Neural crest cell (in vitro differentiated cells): Measurements from ENCODE around the gene ETV6. TPM values are rescaled to one million over a fixed set of nuclear protein-coding genes. Genes with fewer than 3 reads are reported as not detected.

Experiments used
- DNase-seq: peaks from one replicate; pipeline ENCODE4 v3.0.0; 2021; ENCODE audit warnings: low read depth, mixed read lengths, low spot score
- H3K27ac Mint-ChIP-seq: one replicate; pipeline ENCODE4 v1.8.0; 2021; ENCODE audit warnings: mild to moderate bottlenecking, mixed read lengths; ENCODE audit not compliant: unreplicated experiment
- H3K27me3 Mint-ChIP-seq: 2 replicates; pipeline ENCODE4 v1.8.0; 2021; ENCODE audit warnings: low read depth, mild to moderate bottlenecking, mixed read lengths
- H3K36me3 Mint-ChIP-seq: 2 replicates; pipeline ENCODE4 v1.8.0; 2021; ENCODE audit warnings: low read depth, mild to moderate bottlenecking, mixed read lengths
- H3K4me1 Mint-ChIP-seq: 2 replicates; pipeline ENCODE4 v1.8.0; 2021; ENCODE audit warnings: mixed read lengths
- H3K4me3 Mint-ChIP-seq: one replicate; pipeline ENCODE4 v1.8.0; 2021; ENCODE audit warnings: mild to moderate bottlenecking, mixed read lengths
- H3K9me3 Mint-ChIP-seq: 2 replicates; pipeline ENCODE4 v1.8.0; 2021; ENCODE audit warnings: mixed read lengths
- total RNA-seq: library from RNA; stranded (reverse); gene quantifications from 2 replicates; pipeline ENCODE4 v1.2.1, GENCODE V29; 2021
- TF ChIP-seq, protein P1 (sequence below): fragments of 200-600 bp; sonication (generic); conservative IDR thresholded peaks from 2 replicates; pipeline ENCODE4 v1.5.0; 2021; ENCODE audit warnings: antibody characterized with exemption, mild to moderate bottlenecking

ETV6 gene
- total RNA-seq, 1 donor from 2014 or later = 18.7 TPM

GRCh38 chr12:11769723-11770514 is 120.4 kb downstream of the ETV6 start:
- Mint-ChIP-seq H3K4me3 (no peak overlapping the region), H3K36me3 (peaks cover 2% of the 10 kb centered on the region), H3K27me3 (no peaks in the 10 kb centered on the region), H3K27ac (no peak overlapping the region), H3K9me3 (no peaks in the 10 kb centered on the region), H3K4me1 (peaks cover 29% of the 10 kb centered on the region)
- TF ChIP-seq, protein P1, sequence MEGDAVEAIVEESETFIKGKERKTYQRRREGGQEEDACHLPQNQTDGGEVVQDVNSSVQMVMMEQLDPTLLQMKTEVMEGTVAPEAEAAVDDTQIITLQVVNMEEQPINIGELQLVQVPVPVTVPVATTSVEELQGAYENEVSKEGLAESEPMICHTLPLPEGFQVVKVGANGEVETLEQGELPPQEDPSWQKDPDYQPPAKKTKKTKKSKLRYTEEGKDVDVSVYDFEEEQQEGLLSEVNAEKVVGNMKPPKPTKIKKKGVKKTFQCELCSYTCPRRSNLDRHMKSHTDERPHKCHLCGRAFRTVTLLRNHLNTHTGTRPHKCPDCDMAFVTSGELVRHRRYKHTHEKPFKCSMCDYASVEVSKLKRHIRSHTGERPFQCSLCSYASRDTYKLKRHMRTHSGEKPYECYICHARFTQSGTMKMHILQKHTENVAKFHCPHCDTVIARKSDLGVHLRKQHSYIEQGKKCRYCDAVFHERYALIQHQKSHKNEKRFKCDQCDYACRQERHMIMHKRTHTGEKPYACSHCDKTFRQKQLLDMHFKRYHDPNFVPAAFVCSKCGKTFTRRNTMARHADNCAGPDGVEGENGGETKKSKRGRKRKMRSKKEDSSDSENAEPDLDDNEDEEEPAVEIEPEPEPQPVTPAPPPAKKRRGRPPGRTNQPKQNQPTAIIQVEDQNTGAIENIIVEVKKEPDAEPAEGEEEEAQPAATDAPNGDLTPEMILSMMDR = no peak
- no peak for DNase-seq

DNA sequence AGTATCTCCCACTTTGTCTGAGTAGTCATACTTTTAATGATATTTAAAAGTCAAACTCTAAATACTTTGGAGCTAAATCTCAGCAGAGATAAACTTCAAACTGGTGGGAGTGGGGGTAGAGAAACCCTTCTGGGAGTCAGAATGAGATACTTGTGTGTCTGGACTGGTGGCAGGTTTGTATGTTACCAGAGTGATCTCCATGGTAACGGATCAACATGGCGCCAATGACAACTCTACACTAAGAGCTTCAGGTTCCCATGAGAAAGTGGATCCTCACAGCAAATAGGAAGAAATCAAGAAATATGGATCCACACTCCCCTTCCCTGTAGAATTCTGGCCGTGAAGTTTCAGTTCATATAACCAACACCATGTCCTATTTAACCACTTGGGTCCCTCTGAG is 121.9 kb downstream of the ETV6 start:
- Mint-ChIP-seq H3K4me1 (peaks cover 22% of the 10 kb centered on the region), H3K36me3 (peaks cover 2% of the 10 kb centered on the region), H3K4me3 (no peak overlapping the region), H3K9me3 (no peaks in the 10 kb centered on the region), H3K27me3 (no peaks in the 10 kb centered on the region), H3K27ac (no peak overlapping the region)
- DNase-seq = no peak
- TF ChIP-seq, protein P1 = no peak

DNA sequence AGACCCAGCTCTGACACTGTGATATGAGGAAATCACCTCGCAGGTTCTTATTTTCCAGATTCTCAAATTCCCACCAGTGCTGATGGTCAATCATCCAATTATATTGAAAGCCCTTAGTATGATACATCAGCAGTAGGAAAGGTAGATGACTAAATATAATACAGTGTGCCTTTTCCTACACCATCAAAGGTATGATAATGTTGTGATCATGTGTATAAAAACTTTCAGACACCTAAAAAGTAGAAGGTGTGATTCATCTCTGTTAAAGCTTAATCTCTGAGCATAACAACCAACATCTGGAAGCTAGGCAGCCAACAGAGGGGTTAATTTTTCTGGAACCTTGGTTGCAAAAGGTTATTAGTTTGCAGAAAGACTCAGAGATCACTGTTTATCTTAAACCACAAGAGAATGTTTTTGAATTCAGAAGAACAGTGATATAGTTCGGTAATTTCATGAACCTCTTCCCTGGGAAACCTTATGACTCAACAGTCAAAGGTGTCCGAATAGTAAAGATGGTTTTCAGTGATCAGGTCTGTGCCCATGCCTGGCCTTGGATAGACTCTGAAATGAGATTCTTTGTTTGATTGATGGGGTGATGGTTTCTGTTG is 122.5 kb downstream of the ETV6 start:
- peaks cover 16% of the 10 kb centered on the region for H3K4me1 Mint-ChIP-seq
- H3K9me3 Mint-ChIP-seq = no peaks in the 10 kb centered on the region
- TF ChIP-seq, protein P1 = no peak
- H3K36me3 Mint-ChIP-seq = peaks cover 2% of the 10 kb centered on the region
- no peak for DNase-seq
- no peak overlapping the region for H3K27ac Mint-ChIP-seq
- no peaks in the 10 kb centered on the region for H3K27me3 Mint-ChIP-seq
- no peak overlapping the region for H3K4me3 Mint-ChIP-seq

DNA sequence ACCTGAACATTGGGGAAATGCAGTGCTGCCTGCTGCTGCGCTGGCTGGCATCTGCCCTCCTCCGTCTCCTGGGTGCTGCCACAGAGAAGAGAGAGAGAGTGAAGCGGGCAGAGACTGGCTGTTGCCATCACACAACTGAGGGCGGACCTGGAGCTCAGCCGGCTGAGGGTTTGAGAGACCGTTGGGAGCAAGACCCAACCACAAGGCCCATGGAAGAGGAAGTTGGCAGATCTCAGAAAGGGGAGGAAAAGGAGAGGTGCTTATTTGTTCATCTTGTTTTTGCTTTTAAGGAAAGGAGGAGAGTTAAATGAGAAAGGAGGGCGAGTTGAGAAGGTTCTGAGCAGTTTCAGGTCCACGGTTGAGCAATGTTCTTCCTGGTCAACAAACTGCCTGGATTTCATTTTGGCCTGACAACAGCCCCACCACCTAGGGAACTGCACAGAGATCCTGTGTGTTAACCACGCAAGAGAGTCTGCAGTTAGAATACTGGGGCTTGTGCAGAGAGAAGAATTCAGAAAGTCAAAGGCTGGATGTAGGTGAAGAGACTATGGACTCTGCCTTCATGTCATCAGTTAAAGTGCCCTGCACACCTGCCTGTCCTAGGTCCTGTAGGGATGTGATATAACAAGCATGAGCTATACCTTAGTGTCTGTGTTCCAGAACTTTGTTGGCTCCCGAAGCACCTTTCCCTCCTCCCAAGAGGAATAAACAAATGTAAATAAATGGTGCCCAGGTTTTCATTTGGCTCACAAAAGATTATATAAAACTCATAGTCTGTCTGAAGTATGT is 124.6 kb downstream of the ETV6 start:
- no peak overlapping the region for H3K4me3 Mint-ChIP-seq
- H3K9me3 Mint-ChIP-seq = no peaks in the 10 kb centered on the region
- peaks cover 26% of the 10 kb centered on the region for H3K4me1 Mint-ChIP-seq
- TF ChIP-seq, protein P1 = no peak
- H3K27ac Mint-ChIP-seq = no peak overlapping the region
- DNase-seq = no peak
- peaks cover 2% of the 10 kb centered on the region for H3K36me3 Mint-ChIP-seq
- no peaks in the 10 kb centered on the region for H3K27me3 Mint-ChIP-seq

- H3K4me3 Mint-ChIP-seq = no peak overlapping the region
- no peak overlapping the region for H3K27ac Mint-ChIP-seq
- peaks cover 29% of the 10 kb centered on the region for H3K4me1 Mint-ChIP-seq
- H3K9me3 Mint-ChIP-seq = no peaks in the 10 kb centered on the region
- TF ChIP-seq, protein P1 = no peak
- DNase-seq = no peak
- H3K36me3 Mint-ChIP-seq = peaks cover 2% of the 10 kb centered on the region
- no peaks in the 10 kb centered on the region for H3K27me3 Mint-ChIP-seq
These were observed 125.3 kb downstream of the ETV6 start for GRCh38 chr12:11774821-11775220.
